ENCODE results near the gene GDPD5.

The GDPD5 gene

GRCh38 chr11:75516140-75516539 is 9.6 kb downstream of the GDPD5 start:
- DNase-seq (ENCODE audit: low read depth): no peak

GRCh38 chr11:75514596-75514995 is 11.1 kb downstream of the GDPD5 start:
- no peak for DNase-seq (ENCODE audit: low read depth)

GRCh38 chr11:75513250-75513649 is 12.5 kb downstream of the GDPD5 start:
- peak; percentile 69 for DNase-seq (ENCODE audit: low read depth)

GRCh38 chr11:75510723-75511019 is 15.1 kb downstream of the GDPD5 start:
- DNase-seq (ENCODE audit: low read depth): no peak

GRCh38 chr11:75510004-75510722 is 15.6 kb downstream of the GDPD5 start:
- no peak for DNase-seq (ENCODE audit: low read depth)

GRCh38 chr11:75509020-75509720 is 16.6 kb downstream of the GDPD5 start:
- DNase-seq (ENCODE audit: low read depth): no peak

GRCh38 chr11:75508051-75508561 is 17.6 kb downstream of the GDPD5 start:
- no peak for DNase-seq (ENCODE audit: low read depth)

- no peak for DNase-seq (ENCODE audit: low read depth)
Measured at GRCh38 chr11:75507571-75507970, 18.2 kb downstream of the GDPD5 start.

GRCh38 chr11:75506827-75507226 is 18.9 kb downstream of the GDPD5 start:
- no peak for DNase-seq (ENCODE audit: low read depth)

- no peak for DNase-seq (ENCODE audit: low read depth)
Measured at GRCh38 chr11:75505916-75506692, 19.6 kb downstream of the GDPD5 start.

- no peak for DNase-seq (ENCODE audit: low read depth)
Measured at GRCh38 chr11:75504501-75504900, 21.2 kb downstream of the GDPD5 start.

GRCh38 chr11:75503531-75504099 is 22.1 kb downstream of the GDPD5 start:
- no peak for DNase-seq (ENCODE audit: low read depth)

- DNase-seq (ENCODE audit: low read depth): peak; percentile 21
Measured at GRCh38 chr11:75502138-75502537, 23.6 kb downstream of the GDPD5 start.

- DNase-seq (ENCODE audit: low read depth): no peak
Measured at GRCh38 chr11:75500742-75501141, 25.0 kb downstream of the GDPD5 start.

GRCh38 chr11:75499423-75500190 is 26.1 kb downstream of the GDPD5 start:
- DNase-seq (ENCODE audit: low read depth): peak; percentile 99

GRCh38 chr11:75498556-75499255 is 27.0 kb downstream of the GDPD5 start:
- DNase-seq (ENCODE audit: low read depth): peak; percentile 77

GRCh38 chr11:75497788-75498409 is 27.8 kb downstream of the GDPD5 start:
- no peak for DNase-seq (ENCODE audit: low read depth)

- DNase-seq (ENCODE audit: low read depth): no peak
Measured at GRCh38 chr11:75496305-75496752, 29.4 kb downstream of the GDPD5 start.

- no peak for DNase-seq (ENCODE audit: low read depth)
Measured at GRCh38 chr11:75495749-75496304, 29.9 kb downstream of the GDPD5 start.

- peak; percentile 25 for DNase-seq (ENCODE audit: low read depth)
Measured at GRCh38 chr11:75493626-75494025, 32.1 kb downstream of the GDPD5 start.
